ENCODE results near the gene ZNF83. TPM values are rescaled to one million over a fixed set of nuclear protein-coding genes. Genes with fewer than 3 reads are reported as not detected.

The ZNF83 gene
- polyA plus RNA-seq, 1 of the 3 experiments (the other 2 are of a cell fraction) = 30.1 TPM

GRCh38 chr19:52600639-52601024 is 37.5 kb downstream of the ZNF83 start:
- 11% methylated on average over 12 of the region's 15 CpGs for WGBS (ENCODE audit: low lambda C conversion rate)
- CTCF ChIA-PET = interaction anchor here (0.6 to 1.0 kb wide), 2 partner anchors 10 to 364 kb away, joined by 3 to 4 read pairs; no protein-coding TSS in a partner anchor

More at GRCh38 chr19:52600639-52601024, 37.5 kb downstream of the ZNF83 start:
- TF ChIP-seq CHD2 (IDR thresholded peaks at IDR 0.05; ENCODE audit: low read length, partially characterized antibody) = no peak
- TF ChIP-seq RFX5 (IDR thresholded peaks at IDR 0.05; ENCODE audit: low read length) = no peak
- TF ChIP-seq SMC3 (IDR thresholded peaks at IDR 0.05; ENCODE audit: low read depth, low read length) = no peak
- TF ChIP-seq POLR2AphosphoS5 (IDR thresholded peaks at IDR 0.05; ENCODE audit: low read depth, low read length) = no peak
- TF ChIP-seq TAF1 (IDR thresholded peaks at IDR 0.05; ENCODE audit: borderline replicate concordance, low read depth, low read length) = no peak
- no peak for TF ChIP-seq RXRA (IDR thresholded peaks at IDR 0.05; ENCODE audit: borderline replicate concordance, low read depth)
- no peak for TF ChIP-seq MXI1 (IDR thresholded peaks at IDR 0.05; ENCODE audit: low read depth, low read length)
- no peak for TF ChIP-seq ELF1 (IDR thresholded peaks at IDR 0.05)
- TF ChIP-seq GABPA (IDR thresholded peaks at IDR 0.05; ENCODE audit: low read depth) = no peak
- TF ChIP-seq RCOR1 (IDR thresholded peaks at IDR 0.05; ENCODE audit: low read length) = no peak
- no peak for TF ChIP-seq MAX (IDR thresholded peaks at IDR 0.05; ENCODE audit: low read depth)
- no peak for TF ChIP-seq YY1 (IDR thresholded peaks at IDR 0.05; ENCODE audit: low read depth)
- no peak for TF ChIP-seq FOXJ3 (CRISPR knock-in tag; IDR thresholded peaks at IDR 0.05)
- TF ChIP-seq EZH2phosphoT487 (IDR thresholded peaks at IDR 0.05; ENCODE audit: borderline replicate concordance, low read depth) = no peak
- TF ChIP-seq IRF3 (IDR thresholded peaks at IDR 0.05; ENCODE audit: low read depth, low read length) = no peak
- TF ChIP-seq USF2 (IDR thresholded peaks at IDR 0.05; ENCODE audit: borderline replicate concordance, low read depth, low read length) = no peak
- TF ChIP-seq REST (IDR thresholded peaks at IDR 0.05; ENCODE audit: low read depth, low read length) = no peak
- peaks cover 9 to 21% of the 10 kb centered on the region in 2 experiments for H3K36me3 ChIP-seq (replicated peaks in 1 of 2; ENCODE audit: control insufficient read depth in 1 of 2, insufficient read depth in 2 of 2, low read length in 1 of 2)
- peak overlapping the region; percentile 86 for H3K4me2 ChIP-seq
- peaks cover 0 to 7% of the 10 kb centered on the region in 2 experiments; a peak in 1 of 4 replicates for H3K4me1 ChIP-seq (ENCODE audit: control insufficient read depth in 1 of 2, insufficient read depth in 2 of 2, low read depth in 1 of 2, low read length in 1 of 2)
- peak overlapping the region; percentile 59 to 81 for H3K4me3 ChIP-seq (ENCODE audit: low read depth in 2 of 2, low read length in 1 of 2)
- H3K27ac ChIP-seq (ENCODE audit: low read depth in 2 of 2, low read length in 1 of 2) = peak overlapping the region; percentile 38 to 54; a peak in 3 of 4 replicates
- H3K27me3 ChIP-seq (ENCODE audit: insufficient read depth) = no peaks in the 10 kb centered on the region
- H3K79me2 ChIP-seq (ENCODE audit: insufficient read depth) = peaks cover 9% of the 10 kb centered on the region; the same call in 1 of the 2 replicates
- peak overlapping the region; percentile 88 for H2AFZ ChIP-seq (ENCODE audit: low read depth)
- POLR2A ChIA-PET = no interaction called here
- no peak for DNase-seq
- peaks cover 3% of the 10 kb centered on the region for H3F3A ChIP-seq (replicated peaks; ENCODE audit: insufficient read depth)
- no peaks in the 10 kb centered on the region for H3K9me2 ChIP-seq
- H3K9me3 ChIP-seq = no peaks in the 10 kb centered on the region
- peak overlapping the region; percentile 63; the same call in 1 of the 2 replicates for H3K9ac ChIP-seq
- no peaks in the 10 kb centered on the region for H4K20me1 ChIP-seq (ENCODE audit: insufficient read depth)

All from SK-N-SH (cell line).